Smooth muscle cell (in vitro differentiated cells): ENCODE measurements around the gene POTEC. TPM values are rescaled to one million over a fixed set of nuclear protein-coding genes. Genes with fewer than 3 reads are reported as not detected.
"Not testable (repeated sequence)": the region's sequence is repeated elsewhere in the genome, so short reads cannot be mapped to it uniquely, and the experiment has no call there.

ENCODE experiments used
- DNase-seq: peaks from one replicate; lab custom pipeline; 2025; ENCODE audit not compliant: unreplicated experiment; lab: John Stamatoyannopoulos, UW
- H2AFZ ChIP-seq: fragments of 200-600 bp; sonication (generic); 2 replicates; pipeline ENCODE4 v1.6.0; 2016; ENCODE audit warnings: antibody characterized with exemption, low read depth, mild to moderate bottlenecking
- H3F3A ChIP-seq: fragments of 200-600 bp; sonication (generic); 2 replicates; pipeline ENCODE4 v1.6.0; 2017; ENCODE audit warnings: antibody characterized with exemption, low read depth
- H3K27ac ChIP-seq: fragments of 200-600 bp; sonication (generic); 2 replicates; pipeline ENCODE4 v1.5.1; 2016; ENCODE audit warnings: low read depth, mild to moderate bottlenecking
- H3K27me3 ChIP-seq: fragments of 200-600 bp; sonication (generic); 2 replicates; pipeline ENCODE4 v1.6.1; 2016; ENCODE audit warnings: low read depth, mild to moderate bottlenecking
- H3K36me3 ChIP-seq: fragments of 200-600 bp; sonication (generic); 2 replicates; pipeline ENCODE4 v1.5.1; 2016; ENCODE audit warnings: low read depth
- H3K4me1 ChIP-seq: fragments of 200-600 bp; sonication (generic); 2 replicates; pipeline ENCODE4 v1.5.1; 2016; ENCODE audit warnings: low read depth
- H3K4me2 ChIP-seq: fragments of 200-600 bp; sonication (generic); 2 replicates; pipeline ENCODE4 v1.6.0; 2016; ENCODE audit warnings: mild to moderate bottlenecking
- H3K4me3 ChIP-seq: fragments of 200-600 bp; sonication (generic); 2 replicates; pipeline ENCODE4 v1.5.1; 2016; ENCODE audit warnings: mild to moderate bottlenecking
- H3K79me2 ChIP-seq: fragments of 200-600 bp; sonication (generic); 2 replicates; pipeline ENCODE4 v1.6.0; 2016; ENCODE audit warnings: low read depth, mild to moderate bottlenecking
- H3K9ac ChIP-seq: fragments of 200-600 bp; sonication (generic); 2 replicates; pipeline ENCODE4 v1.6.0; 2016; ENCODE audit warnings: low read depth
- H3K9me3 ChIP-seq: fragments of 200-600 bp; sonication (generic); replicated peaks from 2 replicates; pipeline ENCODE4 v1.5.1; 2016; ENCODE audit warnings: low read depth
- H4K20me1 ChIP-seq: fragments of 200-600 bp; sonication (generic); 2 replicates; pipeline ENCODE4 v1.6.0; 2016; ENCODE audit warnings: low read depth
- CTCF ChIP-seq: fragments of 200-600 bp; sonication (generic); IDR thresholded peaks from 2 replicates; pipeline ENCODE4 v1.5.1; 2017; ENCODE audit warnings: borderline replicate concordance, mild to moderate bottlenecking, antibody characterized with exemption; ENCODE audit not compliant: insufficient read depth, poor library complexity, severe bottlenecking
- WGBS: methylation state at CpG from one replicate; pipeline ENCODE4 v1.1.7; 2016; ENCODE audit warnings: low lambda C conversion rate; 5-methylcytosine and 5-hydroxymethylcytosine counted together
- polyA plus RNA-seq: library from polyadenylated mRNA; unstranded; fragments of >200 nt; fragmentation: Nextera tagmentation; extraction: Ambion mirVana; gene quantifications from 2 replicates; pipeline ENCODE4 v1.2.1, GENCODE V29; 2016
- total RNA-seq: library from RNA; depleted of rRNA; stranded (reverse); fragments of >200 nt; gene quantifications from 2 replicates; pipeline ENCODE4 v1.2.3, GENCODE V29; 2014

POTEC gene
- total RNA-seq (not detected in 2 replicates), polyA plus RNA-seq (not detected in 2 replicates)

GRCh38 chr18:14543446-14543964, at the start of gene POTEC:
TSS of gene POTEC (minus strand) at chr18:14543600. CDS start at chr18:14543146, 454 bp downstream.
- not testable (repeated sequence) for H3K4me2 ChIP-seq, H3K36me3 ChIP-seq, H3K9ac ChIP-seq, H2AFZ ChIP-seq, H3K79me2 ChIP-seq, H4K20me1 ChIP-seq, H3F3A ChIP-seq, H3K27ac ChIP-seq, H3K4me1 ChIP-seq, DNase-seq, H3K4me3 ChIP-seq, H3K9me3 ChIP-seq, H3K27me3 ChIP-seq
- WGBS: 96% methylated on average over 44 of the region's 46 CpGs

- no peak overlapping the region for H3K4me3 ChIP-seq
- H3K79me2 ChIP-seq: no peaks in the 10 kb centered on the region
- H4K20me1 ChIP-seq: no peaks in the 10 kb centered on the region
- H3K36me3 ChIP-seq: no peaks in the 10 kb centered on the region
- no peak overlapping the region for H3K27ac ChIP-seq
- TF ChIP-seq CTCF: no peak
- no peak for DNase-seq
- H3K27me3 ChIP-seq: no peaks in the 10 kb centered on the region
- no peak overlapping the region for H3K4me2 ChIP-seq
- 29% methylated on average over 3 of the region's 3 CpGs for WGBS
- H3K9ac ChIP-seq: no peak overlapping the region
- no peaks in the 10 kb centered on the region for H3F3A ChIP-seq
- no peak overlapping the region for H2AFZ ChIP-seq
- peaks cover 6% of the 10 kb centered on the region for H3K9me3 ChIP-seq
- no peaks in the 10 kb centered on the region for H3K4me1 ChIP-seq
Measured at GRCh38 chr18:14577971-14578370, 34.6 kb upstream of the POTEC start.

- not testable (repeated sequence) for H3K79me2 ChIP-seq, H3K4me1 ChIP-seq, H3K4me2 ChIP-seq, H3K27ac ChIP-seq, H3K9me3 ChIP-seq, H3K36me3 ChIP-seq, H3K27me3 ChIP-seq, H4K20me1 ChIP-seq, DNase-seq, H3K9ac ChIP-seq, H3K4me3 ChIP-seq, H3F3A ChIP-seq, H2AFZ ChIP-seq
- 45% methylated on average over 1 of the region's 2 CpGs for WGBS
Measured at GRCh38 chr18:14559502-14559901, 16.1 kb upstream of the POTEC start.

- H3F3A ChIP-seq, H3K4me3 ChIP-seq, H3K9ac ChIP-seq, H3K27ac ChIP-seq, H3K9me3 ChIP-seq, H3K27me3 ChIP-seq, H2AFZ ChIP-seq, H3K4me1 ChIP-seq, H3K4me2 ChIP-seq, H4K20me1 ChIP-seq, DNase-seq, H3K36me3 ChIP-seq, H3K79me2 ChIP-seq: not testable (repeated sequence)
- WGBS: 60% methylated on average over 1 of the region's 1 CpG
Measured at GRCh38 chr18:14531659-14532058, 11.7 kb downstream of the POTEC start.

GRCh38 chr18:14510707-14511106, 32.7 kb downstream of the POTEC start:
- H3K9me3 ChIP-seq, H3K27me3 ChIP-seq, H3K4me1 ChIP-seq, H3F3A ChIP-seq, DNase-seq, H3K4me3 ChIP-seq, H3K79me2 ChIP-seq, H4K20me1 ChIP-seq, H3K27ac ChIP-seq, H3K9ac ChIP-seq, H3K4me2 ChIP-seq, H2AFZ ChIP-seq, H3K36me3 ChIP-seq: not testable (repeated sequence)
- 43% methylated on average over 3 of the region's 3 CpGs for WGBS

GRCh38 chr18:14503691-14504090, 39.7 kb downstream of the POTEC start:
- not testable (repeated sequence) for H3K4me2 ChIP-seq, H3F3A ChIP-seq, H3K4me1 ChIP-seq, H3K36me3 ChIP-seq, H2AFZ ChIP-seq, H3K9ac ChIP-seq, DNase-seq, H3K4me3 ChIP-seq, H3K27me3 ChIP-seq, H3K79me2 ChIP-seq, H3K9me3 ChIP-seq, H4K20me1 ChIP-seq, H3K27ac ChIP-seq
- 88% methylated on average over 6 of the region's 8 CpGs for WGBS

GRCh38 chr18:14501894-14502293, 41.5 kb downstream of the POTEC start:
- not testable (repeated sequence) for H3K36me3 ChIP-seq, H3K27ac ChIP-seq, H4K20me1 ChIP-seq, H3K4me3 ChIP-seq, H3F3A ChIP-seq, H3K9ac ChIP-seq, H3K4me2 ChIP-seq, H3K27me3 ChIP-seq, H2AFZ ChIP-seq, H3K4me1 ChIP-seq, H3K9me3 ChIP-seq, DNase-seq, H3K79me2 ChIP-seq
- WGBS: 69% methylated on average over 4 of the region's 4 CpGs

- not testable (repeated sequence) for H3K27me3 ChIP-seq, H4K20me1 ChIP-seq, H3K4me2 ChIP-seq, H3K9ac ChIP-seq, H3K9me3 ChIP-seq, DNase-seq, H3F3A ChIP-seq, H3K36me3 ChIP-seq, H2AFZ ChIP-seq, H3K4me3 ChIP-seq, H3K79me2 ChIP-seq, H3K27ac ChIP-seq, H3K4me1 ChIP-seq
- WGBS: 77% methylated on average over 33 of the region's 47 CpGs
Measured at GRCh38 chr18:14489256-14490014, 54.0 kb downstream of the POTEC start.
